HepG2 (cell line): Measurements from ENCODE around the gene CAPN10. TPM values are rescaled to one million over a fixed set of nuclear protein-coding genes. Genes with fewer than 3 reads are reported as not detected.

Source experiments
- ARNT2 ChIP-seq: sonication (generic); formaldehyde crosslinking; IDR thresholded peaks from 2 replicates; pipeline ENCODE4 v1.8.0; 2022; ENCODE audit warnings: mild to moderate bottlenecking, low read depth, missing genetic modification reagents, moderate library complexity
- ATF1 ChIP-seq: IDR thresholded peaks from 2 replicates; pipeline ENCODE4 v1.6.1; 2016; ENCODE audit warnings: mild to moderate bottlenecking, control low read depth
- CBFB ChIP-seq: sonication (generic); formaldehyde crosslinking; IDR thresholded peaks from 2 replicates; pipeline ENCODE4 v1.4.0; 2020; ENCODE audit warnings: missing genetic modification reagents
- CEBPB ChIP-seq: IDR thresholded peaks from 2 replicates; pipeline ENCODE4 v1.6.1; 2011; ENCODE audit warnings: low read depth, low read length, improper control_type of control experiment, borderline replicate concordance
- DMAP1 ChIP-seq: IDR thresholded peaks from 2 replicates; pipeline ENCODE4 v1.6.1; 2016
- GATAD2A ChIP-seq: IDR thresholded peaks from 2 replicates; pipeline ENCODE4 v1.6.1; 2016
- GZF1 ChIP-seq: sonication (generic); formaldehyde crosslinking; IDR thresholded peaks from 2 replicates; pipeline ENCODE4 v1.5.1; 2020; ENCODE audit warnings: mild to moderate bottlenecking, missing genetic modification reagents
- IRF9 ChIP-seq: sonication (generic); formaldehyde crosslinking; IDR thresholded peaks from 2 replicates; pipeline ENCODE4 v1.8.0; 2022; ENCODE audit warnings: missing genetic modification reagents, mild to moderate bottlenecking, borderline replicate concordance
- MBNL3 ChIP-seq: fragments of 250-450 bp; sonication (Bioruptor Pico); conservative IDR thresholded peaks from 2 replicates; pipeline ENCODE4 v1.8.0; 2022; ENCODE audit warnings: mild to moderate bottlenecking, inconsistent platforms
- NR2F6 ChIP-seq, 2 experiments: IDR thresholded peaks; 2 replicates each; pipeline ENCODE4 v1.6.1; 2016; ENCODE audit warnings: antibody characterized with exemption in 1 of 2, mild to moderate bottlenecking in 1 of 2
- PCBP2 ChIP-seq: fragments of 200-400 bp; formaldehyde crosslinking; optimal IDR thresholded peaks from 2 replicates; pipeline ENCODE3; 2018; ENCODE audit warnings: low read length, low read depth; ENCODE audit not compliant: poor library complexity, severe bottlenecking
- SIX4 ChIP-seq: sonication (generic); formaldehyde crosslinking; IDR thresholded peaks from 2 replicates; pipeline ENCODE4 v1.4.0; 2020; ENCODE audit warnings: missing genetic modification reagents
- SMYD3 ChIP-seq: sonication (generic); formaldehyde crosslinking; IDR thresholded peaks from 2 replicates; pipeline ENCODE4 v1.8.1; 2023; ENCODE audit warnings: mild to moderate bottlenecking, missing genetic modification reagents
- TBX3 ChIP-seq: fragments of 450-650 bp; IDR thresholded peaks from 2 replicates; pipeline ENCODE4 v1.6.1; 2017; ENCODE audit warnings: antibody characterized with exemption, mild to moderate bottlenecking, inconsistent platforms, borderline replicate concordance
- ZKSCAN8 ChIP-seq: IDR thresholded peaks from 2 replicates; pipeline ENCODE4 v1.6.1; 2016; ENCODE audit warnings: borderline replicate concordance, missing genetic modification reagents, missing compliant biosample characterization
- ZNF20 ChIP-seq: sonication (generic); formaldehyde crosslinking; IDR thresholded peaks from 2 replicates; pipeline ENCODE4 v1.4.0; 2020; ENCODE audit warnings: mild to moderate bottlenecking, moderate library complexity, missing genetic modification reagents
- ZNF326 ChIP-seq: sonication (generic); formaldehyde crosslinking; IDR thresholded peaks from 2 replicates; pipeline ENCODE4 v1.4.0; 2020; ENCODE audit warnings: missing genetic modification reagents, borderline replicate concordance
- ZNF629 ChIP-seq: sonication (generic); formaldehyde crosslinking; conservative IDR thresholded peaks from 2 replicates; pipeline ENCODE4 v1.5.0; 2020; ENCODE audit warnings: missing genetic modification reagents
- ZNF652 ChIP-seq: IDR thresholded peaks from 2 replicates; pipeline ENCODE4 v1.6.1; 2016; ENCODE audit warnings: low read depth, borderline replicate concordance
- ZNF674 ChIP-seq: sonication (generic); formaldehyde crosslinking; IDR thresholded peaks from 2 replicates; pipeline ENCODE4 v1.5.0; 2020; ENCODE audit warnings: low read depth, mild to moderate bottlenecking, missing genetic modification reagents
- ZNF710 ChIP-seq: sonication (generic); formaldehyde crosslinking; IDR thresholded peaks from 2 replicates; pipeline ENCODE4 v1.5.0; 2020; ENCODE audit warnings: mild to moderate bottlenecking, missing genetic modification reagents, borderline replicate concordance
- ZNF720 ChIP-seq: sonication (generic); formaldehyde crosslinking; IDR thresholded peaks from 2 replicates; pipeline ENCODE4 v1.4.0; 2020; ENCODE audit warnings: missing genetic modification reagents
- ZNF724P ChIP-seq: sonication (generic); formaldehyde crosslinking; IDR thresholded peaks from 2 replicates; pipeline ENCODE4 v1.8.0; 2022; ENCODE audit warnings: missing genetic modification reagents, borderline replicate concordance
- ZNF850 ChIP-seq: sonication (generic); formaldehyde crosslinking; conservative IDR thresholded peaks from 2 replicates; pipeline ENCODE4 v1.9.0; 2021; ENCODE audit warnings: mild to moderate bottlenecking, missing genetic modification reagents
- ZNF883 ChIP-seq: sonication (generic); formaldehyde crosslinking; IDR thresholded peaks from 2 replicates; pipeline ENCODE4 v1.5.1; 2020; ENCODE audit warnings: mild to moderate bottlenecking, missing genetic modification reagents; ENCODE audit errors: not compliant biosample characterization
- ZSCAN25 ChIP-seq: sonication (generic); formaldehyde crosslinking; IDR thresholded peaks from 2 replicates; pipeline ENCODE4 v1.8.0; 2022; ENCODE audit warnings: mild to moderate bottlenecking, missing genetic modification reagents
- polyA plus RNA-seq, 8 experiments: library from polyadenylated mRNA; depleted of rRNA in 3 of 8; stranded (reverse) in 7 of 8; unstranded in 1 of 8; fragments of >200 nt; fragmentation: Illumina TruSeq in 4 of 8; extraction: Trizol in 4 of 8; gene quantifications; 2 replicates each; pipeline versions ENCODE4 v1.2.1 to v1.2.3, GENCODE V29; 2011 to 2016; ENCODE audit warnings: low read depth in 4 of 8, missing spikeins in 1 of 8, mixed read lengths in 1 of 8; ENCODE audit not compliant: insufficient read depth in 1 of 8
- total RNA-seq, 5 experiments: library from RNA; depleted of rRNA; stranded (reverse); fragments of >200 nt; fragmentation: Illumina TruSeq; extraction: Trizol; gene quantifications; 2 replicates each; pipeline ENCODE4 v1.2.3, GENCODE V29; 2016; ENCODE audit warnings: low read depth in 1 of 5
- TF ChIP-seq, protein P1 (sequence below): sonication (generic); formaldehyde crosslinking; IDR thresholded peaks from 2 replicates; pipeline ENCODE4 v1.4.0; 2020; ENCODE audit warnings: mild to moderate bottlenecking, low read depth, missing genetic modification reagents

Gene CAPN10
- total and polyA plus RNA-seq, 2 of the 13 experiments (the other 11 are each of a cell fraction or from before 2014, with no cell fraction given) = 27.6 to 32.4 TPM

- no peak for TF ChIP-seq ZNF710
- TF ChIP-seq ZKSCAN8 (CRISPR knock-in tag) = 0 out of 2 replicates have a peak, but pooled peaks have one; percentile 26
- TF ChIP-seq ZNF652 = no peak
- TF ChIP-seq PCBP2 = no peak
- no peak for TF ChIP-seq ZNF629 (CRISPR knock-in tag)
- TF ChIP-seq ZNF326 = no peak
- TF ChIP-seq, protein P1, sequence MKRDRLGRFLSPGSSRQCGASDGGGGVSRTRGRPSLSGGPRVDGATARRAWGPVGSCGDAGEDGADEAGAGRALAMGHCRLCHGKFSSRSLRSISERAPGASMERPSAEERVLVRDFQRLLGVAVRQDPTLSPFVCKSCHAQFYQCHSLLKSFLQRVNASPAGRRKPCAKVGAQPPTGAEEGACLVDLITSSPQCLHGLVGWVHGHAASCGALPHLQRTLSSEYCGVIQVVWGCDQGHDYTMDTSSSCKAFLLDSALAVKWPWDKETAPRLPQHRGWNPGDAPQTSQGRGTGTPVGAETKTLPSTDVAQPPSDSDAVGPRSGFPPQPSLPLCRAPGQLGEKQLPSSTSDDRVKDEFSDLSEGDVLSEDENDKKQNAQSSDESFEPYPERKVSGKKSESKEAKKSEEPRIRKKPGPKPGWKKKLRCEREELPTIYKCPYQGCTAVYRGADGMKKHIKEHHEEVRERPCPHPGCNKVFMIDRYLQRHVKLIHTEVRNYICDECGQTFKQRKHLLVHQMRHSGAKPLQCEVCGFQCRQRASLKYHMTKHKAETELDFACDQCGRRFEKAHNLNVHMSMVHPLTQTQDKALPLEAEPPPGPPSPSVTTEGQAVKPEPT = no peak
- no peak for TF ChIP-seq ATF1
- TF ChIP-seq NR2F6 (IDR thresholded peaks at IDR 0.05) = no peak
- TF ChIP-seq NR2F6 (CRISPR knock-in tag; IDR thresholded peaks at IDR 0.05) = no peak
- no peak for TF ChIP-seq ZNF20 (CRISPR knock-in tag)
- TF ChIP-seq SIX4 = no peak
- peak; percentile 65; the same call in 1 of the 2 replicates for TF ChIP-seq CBFB (CRISPR knock-in tag)
- TF ChIP-seq SMYD3 = no peak
- TF ChIP-seq CEBPB = no peak
- peak; percentile 49 for TF ChIP-seq DMAP1 (CRISPR knock-in tag)
- TF ChIP-seq IRF9 (CRISPR knock-in tag) = peak; percentile 92
- TF ChIP-seq GATAD2A (CRISPR knock-in tag) = peak; percentile 33; the same call in 1 of the 2 replicates
- no peak for TF ChIP-seq ZNF720 (CRISPR knock-in tag)
- peak; percentile 89 for TF ChIP-seq ZSCAN25 (CRISPR knock-in tag)
- TF ChIP-seq ZNF724P (CRISPR knock-in tag) = peak; percentile 85
- no peak for TF ChIP-seq TBX3
- peak; percentile 46 for TF ChIP-seq ZNF883
- TF ChIP-seq MBNL3 (CRISPR knock-in tag) = no peak; the same call in 1 of the 2 replicates
- 0 out of 2 replicates have a peak, but pooled peaks have one; percentile 89 for TF ChIP-seq ZNF850
- TF ChIP-seq GZF1 = no peak
- peak; percentile 86 for TF ChIP-seq ARNT2
- peak; percentile 95 for TF ChIP-seq ZNF674 (CRISPR knock-in tag)
These were observed 25.8 kb upstream of the CAPN10 start (continued) for GRCh38 chr2:240560480-240561324.
